WI38 (cell line): ENCODE data around the gene CLEC2L.

Experiments
- H3K4me3 ChIP-seq: 2 replicates; pipeline ENCODE4 v1.5.1; 2011; ENCODE audit warnings: low read depth, mild to moderate bottlenecking, control low read depth, low read length
- TF ChIP-seq, protein P1 (sequence below): IDR thresholded peaks from 2 replicates; pipeline ENCODE4 v1.5.1; 2012; ENCODE audit warnings: low read depth, mild to moderate bottlenecking, control low read depth, low read length

Gene CLEC2L

DNA sequence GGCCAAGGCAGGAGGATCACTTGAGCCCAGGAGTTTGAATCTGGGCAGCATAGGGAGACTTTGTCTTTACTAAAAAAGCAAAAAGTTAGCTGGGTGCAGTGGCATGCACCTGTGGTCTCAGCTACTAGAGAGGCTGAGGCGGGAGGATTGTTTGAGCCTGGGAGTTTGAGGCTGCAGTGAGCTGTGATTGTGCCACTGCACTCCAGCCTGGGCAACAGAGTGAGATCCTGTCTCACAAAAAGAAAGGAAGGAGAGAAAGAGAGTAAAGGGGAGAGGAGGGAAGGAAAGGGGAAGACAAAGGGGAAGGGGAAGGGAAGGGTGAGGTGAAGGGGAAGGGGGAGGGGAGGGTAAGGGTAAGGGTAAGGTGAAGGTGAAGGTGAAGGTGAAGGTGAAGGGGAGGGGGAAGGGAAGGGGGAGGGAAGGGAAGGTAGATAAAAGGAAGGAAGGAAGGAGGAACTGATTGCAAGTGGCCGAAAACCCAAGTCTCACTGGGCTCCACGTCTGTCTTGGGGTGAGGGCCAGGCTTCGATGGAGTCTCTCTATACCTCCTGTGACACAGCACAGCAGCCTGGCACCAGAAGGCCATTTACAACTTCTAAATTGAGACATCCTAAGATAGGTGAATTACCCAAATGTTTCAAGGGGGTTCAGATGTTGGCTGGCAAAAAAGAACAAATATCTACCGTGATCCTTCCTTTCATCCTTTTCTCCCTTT is 36.0 kb upstream of the CLEC2L start:
- H3K4me3 ChIP-seq, result no peak overlapping the region
- TF ChIP-seq, protein P1, sequence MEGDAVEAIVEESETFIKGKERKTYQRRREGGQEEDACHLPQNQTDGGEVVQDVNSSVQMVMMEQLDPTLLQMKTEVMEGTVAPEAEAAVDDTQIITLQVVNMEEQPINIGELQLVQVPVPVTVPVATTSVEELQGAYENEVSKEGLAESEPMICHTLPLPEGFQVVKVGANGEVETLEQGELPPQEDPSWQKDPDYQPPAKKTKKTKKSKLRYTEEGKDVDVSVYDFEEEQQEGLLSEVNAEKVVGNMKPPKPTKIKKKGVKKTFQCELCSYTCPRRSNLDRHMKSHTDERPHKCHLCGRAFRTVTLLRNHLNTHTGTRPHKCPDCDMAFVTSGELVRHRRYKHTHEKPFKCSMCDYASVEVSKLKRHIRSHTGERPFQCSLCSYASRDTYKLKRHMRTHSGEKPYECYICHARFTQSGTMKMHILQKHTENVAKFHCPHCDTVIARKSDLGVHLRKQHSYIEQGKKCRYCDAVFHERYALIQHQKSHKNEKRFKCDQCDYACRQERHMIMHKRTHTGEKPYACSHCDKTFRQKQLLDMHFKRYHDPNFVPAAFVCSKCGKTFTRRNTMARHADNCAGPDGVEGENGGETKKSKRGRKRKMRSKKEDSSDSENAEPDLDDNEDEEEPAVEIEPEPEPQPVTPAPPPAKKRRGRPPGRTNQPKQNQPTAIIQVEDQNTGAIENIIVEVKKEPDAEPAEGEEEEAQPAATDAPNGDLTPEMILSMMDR, result no peak

GRCh38 chr7:139488810-139489209 is 34.7 kb upstream of the CLEC2L start:
- H3K4me3 ChIP-seq, result no peak overlapping the region
- TF ChIP-seq, protein P1, result no peak

DNA sequence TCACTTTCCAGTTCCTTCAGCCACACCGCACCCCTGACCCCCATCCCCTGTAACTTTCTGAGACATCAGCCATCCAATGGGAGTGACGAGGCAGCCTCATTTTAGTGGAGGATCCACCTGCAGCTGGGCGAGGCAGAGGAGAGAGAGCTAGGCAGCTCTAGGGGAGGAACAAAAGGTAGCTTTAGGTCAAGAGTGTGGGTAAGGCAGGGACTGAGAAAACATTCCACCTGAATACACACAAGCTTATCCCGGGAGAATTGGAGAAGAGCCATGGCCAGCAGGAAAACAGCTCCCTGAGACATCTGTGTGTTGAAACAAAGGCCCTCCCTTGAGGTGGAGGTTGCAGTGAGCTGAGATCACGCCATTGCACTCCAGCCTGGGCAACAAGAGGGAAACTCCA is 33.4 kb upstream of the CLEC2L start:
- TF ChIP-seq, protein P1, result no peak

DNA sequence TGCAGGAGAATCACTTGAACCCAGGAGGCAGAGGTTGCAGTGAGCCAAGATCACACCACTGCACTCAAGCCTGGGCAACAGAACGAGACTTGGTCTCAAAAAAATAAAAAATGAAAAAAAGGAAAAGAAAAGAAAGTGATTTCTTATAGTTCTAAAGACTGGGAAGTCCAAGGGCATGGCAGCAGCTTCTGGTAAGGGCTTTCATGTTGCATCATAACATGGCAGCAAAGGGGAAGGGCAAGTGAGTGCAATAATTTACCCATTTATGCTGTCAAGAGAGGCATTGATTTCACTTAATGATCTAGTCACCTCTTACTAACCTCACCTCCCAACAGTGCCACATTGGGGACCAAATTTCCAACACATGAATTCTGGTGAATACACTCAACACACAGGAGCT is 31.2 kb upstream of the CLEC2L start:
- TF ChIP-seq, protein P1, result no peak
- H3K4me3 ChIP-seq, result no peak overlapping the region

More for the DNA sequence above, 33.4 kb upstream of the CLEC2L start:
- H3K4me3 ChIP-seq, result no peak overlapping the region

- TF ChIP-seq, protein P1, result no peak
- H3K4me3 ChIP-seq, result no peak overlapping the region
Measured at GRCh38 chr7:139494835-139495579, 28.5 kb upstream of the CLEC2L start.

GRCh38 chr7:139495580-139496125 is 27.8 kb upstream of the CLEC2L start:
- TF ChIP-seq, protein P1, result no peak
- no peak overlapping the region for H3K4me3 ChIP-seq

DNA sequence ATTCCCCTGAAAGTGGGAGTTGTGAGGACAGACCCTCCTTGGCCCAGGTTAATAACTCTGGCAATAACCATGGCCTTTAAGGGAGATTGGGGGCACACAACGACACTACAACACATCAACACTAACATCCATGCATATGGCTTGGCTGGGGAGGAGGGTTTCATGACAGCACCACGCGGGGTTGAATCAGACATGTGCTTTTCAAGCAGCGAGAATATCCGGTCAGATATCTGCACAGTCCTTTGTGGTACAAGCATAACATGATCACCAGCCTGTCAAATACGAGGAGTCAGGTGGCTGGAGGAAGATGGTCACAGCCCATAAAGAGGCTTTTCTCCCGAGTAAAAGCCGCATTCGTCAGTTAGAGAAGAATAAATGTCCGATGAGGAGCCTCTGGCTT is 27.0 kb upstream of the CLEC2L start:
- H3K4me3 ChIP-seq, result no peak overlapping the region
- TF ChIP-seq, protein P1, result no peak
